ENCODE data around the gene HECTD2.

HECTD2 gene

DNA sequence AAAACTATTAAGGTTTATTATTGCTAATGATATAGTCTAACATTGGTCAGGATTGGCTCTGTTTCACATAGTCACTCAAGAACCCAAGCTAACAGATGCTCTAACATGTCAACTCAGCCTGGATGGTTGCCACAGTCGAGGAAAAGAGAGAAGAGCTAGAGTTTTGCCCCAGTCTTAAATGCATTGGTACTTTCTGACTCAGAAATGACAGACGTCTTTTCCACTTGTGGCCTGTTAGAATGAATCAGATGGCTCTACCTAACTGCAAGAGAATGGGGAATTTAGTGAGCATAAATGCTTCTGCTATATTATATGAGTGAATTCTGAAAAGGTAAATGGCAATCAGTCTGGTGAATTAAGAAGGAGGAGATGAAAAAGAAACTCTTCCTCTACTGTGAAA lies 13.9 kb downstream of the HECTD2 start (continued):
- TF ChIP-seq, protein P1, sequence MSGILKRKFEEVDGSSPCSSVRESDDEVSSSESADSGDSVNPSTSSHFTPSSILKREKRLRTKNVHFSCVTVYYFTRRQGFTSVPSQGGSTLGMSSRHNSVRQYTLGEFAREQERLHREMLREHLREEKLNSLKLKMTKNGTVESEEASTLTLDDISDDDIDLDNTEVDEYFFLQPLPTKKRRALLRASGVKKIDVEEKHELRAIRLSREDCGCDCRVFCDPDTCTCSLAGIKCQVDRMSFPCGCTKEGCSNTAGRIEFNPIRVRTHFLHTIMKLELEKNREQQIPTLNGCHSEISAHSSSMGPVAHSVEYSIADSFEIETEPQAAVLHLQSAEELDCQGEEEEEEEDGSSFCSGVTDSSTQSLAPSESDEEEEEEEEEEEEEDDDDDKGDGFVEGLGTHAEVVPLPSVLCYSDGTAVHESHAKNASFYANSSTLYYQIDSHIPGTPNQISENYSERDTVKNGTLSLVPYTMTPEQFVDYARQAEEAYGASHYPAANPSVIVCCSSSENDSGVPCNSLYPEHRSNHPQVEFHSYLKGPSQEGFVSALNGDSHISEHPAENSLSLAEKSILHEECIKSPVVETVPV (CRISPR knock-in tag; IDR thresholded peaks at IDR 0.05): no peak
- no peak for TF ChIP-seq OSR1 (CRISPR knock-in tag; IDR thresholded peaks at IDR 0.05)
- TF ChIP-seq GLIS3 (CRISPR knock-in tag; IDR thresholded peaks at IDR 0.05): no peak
- no peak for TF ChIP-seq ZNF70 (CRISPR knock-in tag; IDR thresholded peaks at IDR 0.05)
- no peak for TF ChIP-seq ZNF565 (CRISPR knock-in tag; conservative IDR thresholded peaks at IDR 0.05; ENCODE audit: low read depth)

DNA sequence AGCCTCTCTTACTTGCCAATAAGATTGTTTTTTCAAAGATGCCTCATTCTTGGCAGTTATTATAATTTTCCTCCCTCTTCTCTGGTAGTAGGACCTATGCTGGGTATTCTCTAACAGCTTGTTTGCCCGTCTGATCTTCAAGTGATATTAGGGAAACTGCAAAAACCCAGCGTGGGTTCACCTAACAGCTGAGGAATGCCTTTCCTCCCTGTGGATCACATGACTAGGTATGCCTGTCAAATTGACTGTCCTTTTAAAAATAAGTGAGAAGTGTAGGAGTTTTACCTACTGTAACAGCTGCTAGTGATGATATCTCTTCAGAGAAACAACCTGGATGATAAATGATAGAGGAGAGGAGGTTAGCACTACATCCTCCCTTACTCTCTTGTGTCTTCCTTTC lies 22.0 kb downstream of the HECTD2 start:
- TF ChIP-seq TCF4 (CRISPR knock-in tag; IDR thresholded peaks at IDR 0.05; ENCODE audit: borderline replicate concordance): no peak
- TF ChIP-seq, protein P2, sequence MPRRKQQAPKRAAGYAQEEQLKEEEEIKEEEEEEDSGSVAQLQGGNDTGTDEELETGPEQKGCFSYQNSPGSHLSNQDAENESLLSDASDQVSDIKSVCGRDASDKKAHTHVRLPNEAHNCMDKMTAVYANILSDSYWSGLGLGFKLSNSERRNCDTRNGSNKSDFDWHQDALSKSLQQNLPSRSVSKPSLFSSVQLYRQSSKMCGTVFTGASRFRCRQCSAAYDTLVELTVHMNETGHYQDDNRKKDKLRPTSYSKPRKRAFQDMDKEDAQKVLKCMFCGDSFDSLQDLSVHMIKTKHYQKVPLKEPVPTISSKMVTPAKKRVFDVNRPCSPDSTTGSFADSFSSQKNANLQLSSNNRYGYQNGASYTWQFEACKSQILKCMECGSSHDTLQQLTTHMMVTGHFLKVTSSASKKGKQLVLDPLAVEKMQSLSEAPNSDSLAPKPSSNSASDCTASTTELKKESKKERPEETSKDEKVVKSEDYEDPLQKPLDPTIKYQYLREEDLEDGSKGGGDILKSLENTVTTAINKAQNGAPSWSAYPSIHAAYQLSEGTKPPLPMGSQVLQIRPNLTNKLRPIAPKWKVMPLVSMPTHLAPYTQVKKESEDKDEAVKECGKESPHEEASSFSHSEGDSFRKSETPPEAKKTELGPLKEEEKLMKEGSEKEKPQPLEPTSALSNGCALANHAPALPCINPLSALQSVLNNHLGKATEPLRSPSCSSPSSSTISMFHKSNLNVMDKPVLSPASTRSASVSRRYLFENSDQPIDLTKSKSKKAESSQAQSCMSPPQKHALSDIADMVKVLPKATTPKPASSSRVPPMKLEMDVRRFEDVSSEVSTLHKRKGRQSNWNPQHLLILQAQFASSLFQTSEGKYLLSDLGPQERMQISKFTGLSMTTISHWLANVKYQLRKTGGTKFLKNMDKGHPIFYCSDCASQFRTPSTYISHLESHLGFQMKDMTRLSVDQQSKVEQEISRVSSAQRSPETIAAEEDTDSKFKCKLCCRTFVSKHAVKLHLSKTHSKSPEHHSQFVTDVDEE (CRISPR knock-in tag; IDR thresholded peaks at IDR 0.05): no peak
- no peak for TF ChIP-seq OSR1 (CRISPR knock-in tag; IDR thresholded peaks at IDR 0.05)
- no peak for TF ChIP-seq ZNF8 (CRISPR knock-in tag; IDR thresholded peaks at IDR 0.05)
- TF ChIP-seq ZNF70 (CRISPR knock-in tag; IDR thresholded peaks at IDR 0.05): no peak
- TF ChIP-seq, protein P1 (CRISPR knock-in tag; IDR thresholded peaks at IDR 0.05): no peak
- TF ChIP-seq ISL1 (CRISPR knock-in tag; IDR thresholded peaks at IDR 0.05): no peak
- no peak for TF ChIP-seq ZC3H10 (CRISPR knock-in tag; IDR thresholded peaks at IDR 0.05)
- TF ChIP-seq BACH2 (CRISPR knock-in tag; IDR thresholded peaks at IDR 0.05; ENCODE audit: borderline replicate concordance): no peak
- no peak for TF ChIP-seq ESRRG (CRISPR knock-in tag; IDR thresholded peaks at IDR 0.05)
- TF ChIP-seq, protein P3, sequence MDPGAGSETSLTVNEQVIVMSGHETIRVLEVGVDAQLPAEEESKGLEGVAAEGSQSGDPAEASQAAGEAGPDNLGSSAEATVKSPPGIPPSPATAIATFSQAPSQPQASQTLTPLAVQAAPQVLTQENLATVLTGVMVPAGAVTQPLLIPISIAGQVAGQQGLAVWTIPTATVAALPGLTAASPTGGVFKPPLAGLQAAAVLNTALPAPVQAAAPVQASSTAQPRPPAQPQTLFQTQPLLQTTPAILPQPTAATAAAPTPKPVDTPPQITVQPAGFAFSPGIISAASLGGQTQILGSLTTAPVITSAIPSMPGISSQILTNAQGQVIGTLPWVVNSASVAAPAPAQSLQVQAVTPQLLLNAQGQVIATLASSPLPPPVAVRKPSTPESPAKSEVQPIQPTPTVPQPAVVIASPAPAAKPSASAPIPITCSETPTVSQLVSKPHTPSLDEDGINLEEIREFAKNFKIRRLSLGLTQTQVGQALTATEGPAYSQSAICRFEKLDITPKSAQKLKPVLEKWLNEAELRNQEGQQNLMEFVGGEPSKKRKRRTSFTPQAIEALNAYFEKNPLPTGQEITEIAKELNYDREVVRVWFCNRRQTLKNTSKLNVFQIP (CRISPR knock-in tag; IDR thresholded peaks at IDR 0.05; ENCODE audit: borderline replicate concordance, low read depth): no peak
- TF ChIP-seq GLIS3 (CRISPR knock-in tag; IDR thresholded peaks at IDR 0.05): no peak
- no peak for TF ChIP-seq CSDC2 (CRISPR knock-in tag; IDR thresholded peaks at IDR 0.05)
- no peak for TF ChIP-seq ZFP30 (CRISPR knock-in tag; IDR thresholded peaks at IDR 0.05)
- no peak for TF ChIP-seq RARB (CRISPR knock-in tag; IDR thresholded peaks at IDR 0.05)
- no peak for TF ChIP-seq TOX (CRISPR knock-in tag; IDR thresholded peaks at IDR 0.05; ENCODE audit: borderline replicate concordance)
- TF ChIP-seq, protein P4, sequence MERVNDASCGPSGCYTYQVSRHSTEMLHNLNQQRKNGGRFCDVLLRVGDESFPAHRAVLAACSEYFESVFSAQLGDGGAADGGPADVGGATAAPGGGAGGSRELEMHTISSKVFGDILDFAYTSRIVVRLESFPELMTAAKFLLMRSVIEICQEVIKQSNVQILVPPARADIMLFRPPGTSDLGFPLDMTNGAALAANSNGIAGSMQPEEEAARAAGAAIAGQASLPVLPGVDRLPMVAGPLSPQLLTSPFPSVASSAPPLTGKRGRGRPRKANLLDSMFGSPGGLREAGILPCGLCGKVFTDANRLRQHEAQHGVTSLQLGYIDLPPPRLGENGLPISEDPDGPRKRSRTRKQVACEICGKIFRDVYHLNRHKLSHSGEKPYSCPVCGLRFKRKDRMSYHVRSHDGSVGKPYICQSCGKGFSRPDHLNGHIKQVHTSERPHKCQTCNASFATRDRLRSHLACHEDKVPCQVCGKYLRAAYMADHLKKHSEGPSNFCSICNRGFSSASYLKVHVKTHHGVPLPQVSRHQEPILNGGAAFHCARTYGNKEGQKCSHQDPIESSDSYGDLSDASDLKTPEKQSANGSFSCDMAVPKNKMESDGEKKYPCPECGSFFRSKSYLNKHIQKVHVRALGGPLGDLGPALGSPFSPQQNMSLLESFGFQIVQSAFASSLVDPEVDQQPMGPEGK (CRISPR knock-in tag; IDR thresholded peaks at IDR 0.05; ENCODE audit: borderline replicate concordance): no peak
- no peak for ATAC-seq

DNA sequence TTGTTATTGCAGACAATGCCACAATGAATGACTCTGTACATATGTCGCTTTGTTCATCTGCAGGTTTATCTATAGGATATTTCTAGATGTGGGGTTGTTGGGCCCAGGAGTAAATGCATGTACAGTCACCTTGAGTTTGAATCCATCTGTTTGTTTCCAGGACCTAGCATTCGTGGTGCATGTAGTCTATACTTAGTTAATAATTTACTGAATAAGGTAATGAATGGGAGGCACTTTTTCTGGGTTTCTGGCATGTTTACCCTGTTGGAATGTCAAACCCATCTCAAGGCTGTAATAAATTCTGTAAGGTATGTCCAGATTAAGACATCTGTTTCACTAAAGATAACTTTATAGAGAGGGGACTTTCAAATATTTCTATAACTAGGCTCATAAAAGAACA lies 23.5 kb downstream of the HECTD2 start:
- no peak for ATAC-seq
- TF ChIP-seq, protein P4 (CRISPR knock-in tag; IDR thresholded peaks at IDR 0.05; ENCODE audit: borderline replicate concordance): no peak
- no peak for TF ChIP-seq ZFP30 (CRISPR knock-in tag; IDR thresholded peaks at IDR 0.05)
- no peak for TF ChIP-seq ISL1 (CRISPR knock-in tag; IDR thresholded peaks at IDR 0.05)
- no peak for TF ChIP-seq ZNF70 (CRISPR knock-in tag; IDR thresholded peaks at IDR 0.05)
- TF ChIP-seq GLIS3 (CRISPR knock-in tag; IDR thresholded peaks at IDR 0.05): no peak
- no peak for TF ChIP-seq RARB (CRISPR knock-in tag; IDR thresholded peaks at IDR 0.05)
- TF ChIP-seq TCF4 (CRISPR knock-in tag; IDR thresholded peaks at IDR 0.05; ENCODE audit: borderline replicate concordance): no peak
- no peak for TF ChIP-seq PPARA (CRISPR knock-in tag; IDR thresholded peaks at IDR 0.05; ENCODE audit: borderline replicate concordance)
- TF ChIP-seq ZFP3 (CRISPR knock-in tag; IDR thresholded peaks at IDR 0.05): no peak
- TF ChIP-seq, protein P1 (CRISPR knock-in tag; IDR thresholded peaks at IDR 0.05): no peak
- TF ChIP-seq SNAI2 (CRISPR knock-in tag; IDR thresholded peaks at IDR 0.05): no peak
- no peak for TF ChIP-seq ZC3H10 (CRISPR knock-in tag; IDR thresholded peaks at IDR 0.05)
- no peak for TF ChIP-seq ARNTL (CRISPR knock-in tag; IDR thresholded peaks at IDR 0.05; ENCODE audit: borderline replicate concordance, low read depth)
- no peak for TF ChIP-seq OSR1 (CRISPR knock-in tag; IDR thresholded peaks at IDR 0.05)
- TF ChIP-seq, protein P3 (CRISPR knock-in tag; IDR thresholded peaks at IDR 0.05; ENCODE audit: borderline replicate concordance, low read depth): no peak
